Vagina (tissue), 2 donors: Measurements from ENCODE around the gene DPYD.

Experiments used
- POLR2A ChIP-seq, 2 donors: fragments of 450-650 bp; IDR thresholded peaks; one replicate each; pipeline ENCODE4 v1.6.1; 2017; ENCODE audit warnings: antibody characterized with exemption in 2 of 2, mild to moderate bottlenecking in 2 of 2, moderate library complexity in 2 of 2
- POLR2AphosphoS5 ChIP-seq, 2 donors: sonication (generic); formaldehyde crosslinking; IDR thresholded peaks; one replicate each; pipeline ENCODE4 v1.9.0; 2017; ENCODE audit warnings: antibody characterized with exemption in 2 of 2, mild to moderate bottlenecking in 2 of 2, low read depth in 1 of 2; ENCODE audit not compliant: insufficient read depth in 1 of 2
- TF ChIP-seq, protein P1 (sequence below), 3 experiments: fragments of 450-650 bp in 2 of 3; fragments of 200-600 bp in 1 of 3; sonication (generic) in 1 of 3; IDR thresholded peaks; one replicate each; pipeline ENCODE4 v1.5.1; 2017 to 2019; ENCODE audit warnings: antibody characterized with exemption in 3 of 3, mild to moderate bottlenecking in 2 of 3, moderate library complexity in 2 of 3

DNA sequence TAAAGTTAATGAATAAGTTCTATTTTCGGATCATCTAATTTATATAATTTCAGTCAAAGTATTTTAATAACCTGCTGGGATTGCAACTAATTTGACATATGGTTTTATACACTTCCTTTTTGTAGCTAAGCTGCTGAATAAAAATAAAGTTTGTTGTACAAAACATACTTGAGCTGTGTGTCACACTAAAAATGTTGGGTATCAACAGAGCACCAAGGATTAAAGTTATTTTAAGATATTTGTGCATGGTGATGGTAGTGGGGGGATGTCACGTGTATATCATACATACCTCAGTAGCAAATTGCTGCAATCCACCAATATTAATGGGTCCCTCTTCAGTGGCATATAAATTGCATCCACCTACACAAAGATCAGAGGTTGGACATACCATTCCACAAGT is 199.6 kb downstream of the DPYD start:
- no peak for TF ChIP-seq POLR2A (IDR thresholded peaks at IDR 0.05)
- TF ChIP-seq, protein P1, sequence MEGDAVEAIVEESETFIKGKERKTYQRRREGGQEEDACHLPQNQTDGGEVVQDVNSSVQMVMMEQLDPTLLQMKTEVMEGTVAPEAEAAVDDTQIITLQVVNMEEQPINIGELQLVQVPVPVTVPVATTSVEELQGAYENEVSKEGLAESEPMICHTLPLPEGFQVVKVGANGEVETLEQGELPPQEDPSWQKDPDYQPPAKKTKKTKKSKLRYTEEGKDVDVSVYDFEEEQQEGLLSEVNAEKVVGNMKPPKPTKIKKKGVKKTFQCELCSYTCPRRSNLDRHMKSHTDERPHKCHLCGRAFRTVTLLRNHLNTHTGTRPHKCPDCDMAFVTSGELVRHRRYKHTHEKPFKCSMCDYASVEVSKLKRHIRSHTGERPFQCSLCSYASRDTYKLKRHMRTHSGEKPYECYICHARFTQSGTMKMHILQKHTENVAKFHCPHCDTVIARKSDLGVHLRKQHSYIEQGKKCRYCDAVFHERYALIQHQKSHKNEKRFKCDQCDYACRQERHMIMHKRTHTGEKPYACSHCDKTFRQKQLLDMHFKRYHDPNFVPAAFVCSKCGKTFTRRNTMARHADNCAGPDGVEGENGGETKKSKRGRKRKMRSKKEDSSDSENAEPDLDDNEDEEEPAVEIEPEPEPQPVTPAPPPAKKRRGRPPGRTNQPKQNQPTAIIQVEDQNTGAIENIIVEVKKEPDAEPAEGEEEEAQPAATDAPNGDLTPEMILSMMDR (IDR thresholded peaks at IDR 0.05): no peak
- no peak for TF ChIP-seq POLR2AphosphoS5 (IDR thresholded peaks at IDR 0.05; ENCODE audit: insufficient read depth in 1 of 2, low read depth in 1 of 2)
